Uterus (tissue), 2 donors: ENCODE data around the gene PDGFC.

ENCODE experiments used
- POLR2A ChIP-seq, 2 donors: fragments of 450-650 bp; IDR thresholded peaks; one replicate each; pipeline ENCODE4 v1.6.1; 2016; ENCODE audit warnings: antibody characterized with exemption in 2 of 2, mild to moderate bottlenecking in 1 of 2, moderate library complexity in 1 of 2
- TF ChIP-seq, protein P1 (sequence below), 4 experiments: fragments of 200-600 bp in 2 of 4; fragments of 450-650 bp in 2 of 4; sonication (generic) in 2 of 4; IDR thresholded peaks; one replicate each; pipeline ENCODE4 v1.5.1; 2016 to 2019; ENCODE audit warnings: antibody characterized with exemption in 4 of 4, mild to moderate bottlenecking in 2 of 4, moderate library complexity in 1 of 4

DNA sequence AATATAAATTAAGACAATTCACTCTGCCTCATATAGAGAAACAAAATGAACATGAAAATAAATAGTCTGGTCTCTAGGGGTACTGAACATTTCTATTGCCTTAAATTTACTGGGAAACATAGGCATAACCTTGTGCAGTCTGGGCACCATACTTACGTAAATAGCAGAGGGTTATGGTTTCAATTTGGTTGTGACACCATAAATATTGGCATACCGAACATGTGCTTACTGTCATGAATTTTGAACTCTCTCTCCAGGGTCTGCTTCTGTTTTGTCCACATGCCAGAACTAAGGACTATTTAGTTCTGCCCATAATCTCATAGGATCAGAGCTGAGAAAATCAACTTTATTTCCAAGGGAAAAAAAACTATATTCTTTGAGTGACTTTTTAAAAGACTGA, 17.6 kb downstream of the PDGFC start:
- TF ChIP-seq, protein P1, sequence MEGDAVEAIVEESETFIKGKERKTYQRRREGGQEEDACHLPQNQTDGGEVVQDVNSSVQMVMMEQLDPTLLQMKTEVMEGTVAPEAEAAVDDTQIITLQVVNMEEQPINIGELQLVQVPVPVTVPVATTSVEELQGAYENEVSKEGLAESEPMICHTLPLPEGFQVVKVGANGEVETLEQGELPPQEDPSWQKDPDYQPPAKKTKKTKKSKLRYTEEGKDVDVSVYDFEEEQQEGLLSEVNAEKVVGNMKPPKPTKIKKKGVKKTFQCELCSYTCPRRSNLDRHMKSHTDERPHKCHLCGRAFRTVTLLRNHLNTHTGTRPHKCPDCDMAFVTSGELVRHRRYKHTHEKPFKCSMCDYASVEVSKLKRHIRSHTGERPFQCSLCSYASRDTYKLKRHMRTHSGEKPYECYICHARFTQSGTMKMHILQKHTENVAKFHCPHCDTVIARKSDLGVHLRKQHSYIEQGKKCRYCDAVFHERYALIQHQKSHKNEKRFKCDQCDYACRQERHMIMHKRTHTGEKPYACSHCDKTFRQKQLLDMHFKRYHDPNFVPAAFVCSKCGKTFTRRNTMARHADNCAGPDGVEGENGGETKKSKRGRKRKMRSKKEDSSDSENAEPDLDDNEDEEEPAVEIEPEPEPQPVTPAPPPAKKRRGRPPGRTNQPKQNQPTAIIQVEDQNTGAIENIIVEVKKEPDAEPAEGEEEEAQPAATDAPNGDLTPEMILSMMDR (IDR thresholded peaks at IDR 0.05): no peak
- no peak for TF ChIP-seq POLR2A (IDR thresholded peaks at IDR 0.05)
